ENCODE measurements around the gene STARD8.

The STARD8 gene

DNA sequence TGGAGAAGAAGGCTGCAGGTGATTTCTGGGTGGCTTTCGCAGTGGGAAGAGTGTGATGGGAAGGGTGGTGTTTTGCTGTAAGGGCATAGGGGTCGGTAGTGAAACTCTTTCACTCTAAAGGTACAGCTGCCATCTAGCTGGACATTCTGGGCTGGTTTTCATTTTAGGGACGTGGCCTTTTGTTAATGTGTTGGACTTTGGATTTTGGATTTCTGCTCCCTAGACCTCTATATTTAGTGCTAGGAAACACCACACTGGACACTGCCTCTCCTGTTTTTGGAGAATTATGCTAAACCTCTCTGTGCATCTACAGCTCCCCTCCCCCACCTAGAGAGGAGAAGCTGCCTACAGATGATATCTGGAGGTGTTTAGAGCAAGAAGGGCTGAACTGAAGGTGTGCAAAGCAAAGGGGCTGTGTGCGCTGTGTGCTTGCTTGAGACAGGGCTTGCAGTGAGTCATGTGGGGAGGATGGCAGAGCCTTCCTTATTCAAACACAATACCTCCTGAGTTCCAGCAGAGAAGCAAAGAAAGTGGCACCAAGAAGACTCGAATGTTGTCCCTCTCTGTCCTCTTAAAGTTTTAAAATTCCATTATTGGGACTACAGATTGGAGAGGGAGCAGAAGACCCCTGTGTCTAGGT, 47.9 kb downstream of the STARD8 start:
- no peak for DNase-seq
- ATAC-seq, result no peak
- Mint-ChIP-seq H3K4me1 (peaks cover 21% of the 10 kb centered on the region), H3K4me3 (peak overlapping the region in 1 of 2 donors; percentile 13), H3K27ac (no peak overlapping the region), H3K9me3 (no peaks in the 10 kb centered on the region), H3K27me3 (peaks cover 48% of the 10 kb centered on the region)

DNA sequence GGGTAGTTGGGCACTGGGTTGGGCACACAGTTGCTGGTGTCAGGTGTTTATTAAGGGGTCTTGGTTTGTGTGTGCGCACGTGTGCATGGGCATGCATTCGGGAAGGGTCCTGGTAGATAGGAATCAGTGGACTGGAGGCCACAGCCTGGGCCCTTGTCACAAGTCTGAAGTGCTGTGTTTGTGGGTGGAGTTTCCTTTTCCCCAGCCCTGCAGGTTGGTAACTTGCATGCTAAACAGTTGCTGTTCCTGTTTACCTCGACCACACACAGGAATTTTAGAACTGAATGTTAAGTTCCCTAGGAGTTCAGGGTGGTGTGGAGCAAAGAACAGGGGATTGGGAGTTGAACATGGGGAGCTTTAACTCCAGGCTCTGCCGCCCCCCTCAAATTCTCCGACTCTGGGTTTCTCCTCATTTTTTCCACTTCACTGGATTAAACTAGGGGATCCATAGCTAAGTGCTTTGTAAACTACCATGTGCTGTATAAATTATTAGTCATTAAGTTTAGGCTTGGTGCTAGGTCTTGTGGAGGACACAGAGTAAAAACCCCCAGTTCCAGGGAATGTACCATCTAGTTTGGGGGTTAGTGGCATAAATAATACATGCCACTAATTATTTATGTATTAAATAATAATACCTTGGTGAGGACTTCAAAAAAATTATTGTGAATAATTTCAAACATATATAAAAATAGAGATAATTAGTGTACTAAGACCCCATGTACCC, 49.0 kb downstream of the STARD8 start:
- Mint-ChIP-seq H3K27me3 (peaks cover 41% of the 10 kb centered on the region), H3K27ac (peak overlapping the region in 1 of 2 donors; percentile 54), H3K9me3 (no peaks in the 10 kb centered on the region), H3K4me3 (no peak overlapping the region), H3K4me1 (peaks cover 18% of the 10 kb centered on the region)
- ATAC-seq (no peak), DNase-seq (no peak)

DNA sequence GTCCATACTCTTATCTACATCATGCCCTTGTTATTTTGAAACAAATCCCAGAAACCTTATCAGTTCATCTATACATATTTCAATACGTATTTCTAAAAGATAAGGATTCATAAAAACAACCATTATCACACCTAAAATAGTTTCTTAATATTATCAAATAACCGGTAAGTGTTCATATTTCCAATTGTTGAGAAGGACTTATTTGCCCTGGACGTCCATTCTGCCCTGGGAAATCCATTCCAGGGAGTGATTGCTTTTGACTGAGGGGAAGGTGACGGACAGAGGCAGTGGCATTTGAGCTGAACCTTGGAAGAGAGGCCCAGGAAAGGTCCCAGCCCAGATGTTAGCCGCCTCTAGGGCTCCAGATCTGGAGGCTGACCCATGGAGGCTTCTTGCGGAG, 49.6 kb downstream of the STARD8 start:
- Mint-ChIP-seq H3K9me3 (no peaks in the 10 kb centered on the region), H3K27ac (no peak overlapping the region)

DNA sequence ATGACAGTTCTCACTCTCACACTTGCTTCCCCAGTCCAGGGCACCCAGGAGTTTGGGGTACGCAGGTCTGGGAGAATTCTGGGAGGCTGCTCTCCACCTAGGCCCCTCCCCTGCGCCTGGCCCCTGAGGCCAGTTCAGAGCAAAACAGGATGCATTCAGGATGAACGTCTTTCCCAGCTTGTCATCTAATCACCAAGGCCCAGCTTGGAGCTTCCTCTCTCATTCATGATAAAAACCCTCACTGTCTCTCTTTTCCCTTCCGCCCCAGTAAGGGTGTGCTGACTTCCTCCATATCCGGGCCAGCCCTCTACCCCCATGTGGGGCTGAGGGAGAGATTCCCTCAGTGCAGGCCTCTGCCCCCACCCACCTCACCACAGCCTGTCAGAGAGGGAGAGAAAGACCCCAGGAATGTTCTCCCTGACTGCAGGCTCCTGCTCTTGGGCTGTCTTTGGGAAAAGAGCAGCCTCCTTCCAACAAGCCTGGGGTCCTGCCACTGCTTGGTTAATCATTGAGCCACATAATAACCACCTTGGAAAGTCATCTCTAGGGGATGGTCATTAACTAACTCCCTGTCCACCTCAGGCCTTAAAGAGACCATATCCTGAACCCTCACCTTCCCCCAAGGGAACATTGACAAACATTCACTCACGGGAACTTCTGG, 50.1 kb downstream of the STARD8 start:
- Mint-ChIP-seq H3K4me3 (no peak overlapping the region), H3K4me1 (peaks cover 18% of the 10 kb centered on the region), H3K27ac (no peak overlapping the region), H3K27me3 (peaks cover 31% of the 10 kb centered on the region), H3K9me3 (no peaks in the 10 kb centered on the region)
- DNase-seq (no peak), ATAC-seq (no peak)

More for the DNA sequence above, 49.6 kb downstream of the STARD8 start:
- Mint-ChIP-seq H3K4me1 (peaks cover 18% of the 10 kb centered on the region), H3K4me3 (no peak overlapping the region), H3K27me3 (peaks cover 35% of the 10 kb centered on the region)
- no peak for DNase-seq
- no peak for ATAC-seq

DNA sequence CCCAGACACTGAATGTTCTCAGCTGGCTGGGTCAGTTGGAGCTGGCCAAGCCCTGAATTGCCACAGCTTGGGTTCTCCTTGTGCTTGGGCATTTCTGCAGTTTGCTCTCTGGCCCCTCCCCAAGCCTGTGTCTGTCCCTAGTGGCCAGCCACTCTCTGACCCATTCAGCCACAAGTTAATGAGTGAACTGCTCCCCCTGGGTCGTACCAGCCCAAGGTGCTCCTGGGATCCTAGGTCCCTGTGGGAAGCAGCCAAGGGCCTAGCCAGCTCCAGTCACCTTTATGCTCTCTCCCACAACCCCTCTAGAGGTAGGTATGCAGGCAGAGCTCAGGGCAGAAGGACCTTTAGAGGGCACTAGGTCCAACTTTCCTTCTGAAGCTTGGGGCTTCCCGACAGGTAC, 51.5 kb downstream of the STARD8 start:
- H3K27me3 Mint-ChIP-seq, result peaks cover 31% of the 10 kb centered on the region
- H3K4me3 Mint-ChIP-seq, result no peak overlapping the region
- H3K4me1 Mint-ChIP-seq, result peaks cover 22% of the 10 kb centered on the region
- H3K27ac Mint-ChIP-seq, result no peak overlapping the region
- no peaks in the 10 kb centered on the region for H3K9me3 Mint-ChIP-seq
- no peak for DNase-seq
- no peak for ATAC-seq

DNA sequence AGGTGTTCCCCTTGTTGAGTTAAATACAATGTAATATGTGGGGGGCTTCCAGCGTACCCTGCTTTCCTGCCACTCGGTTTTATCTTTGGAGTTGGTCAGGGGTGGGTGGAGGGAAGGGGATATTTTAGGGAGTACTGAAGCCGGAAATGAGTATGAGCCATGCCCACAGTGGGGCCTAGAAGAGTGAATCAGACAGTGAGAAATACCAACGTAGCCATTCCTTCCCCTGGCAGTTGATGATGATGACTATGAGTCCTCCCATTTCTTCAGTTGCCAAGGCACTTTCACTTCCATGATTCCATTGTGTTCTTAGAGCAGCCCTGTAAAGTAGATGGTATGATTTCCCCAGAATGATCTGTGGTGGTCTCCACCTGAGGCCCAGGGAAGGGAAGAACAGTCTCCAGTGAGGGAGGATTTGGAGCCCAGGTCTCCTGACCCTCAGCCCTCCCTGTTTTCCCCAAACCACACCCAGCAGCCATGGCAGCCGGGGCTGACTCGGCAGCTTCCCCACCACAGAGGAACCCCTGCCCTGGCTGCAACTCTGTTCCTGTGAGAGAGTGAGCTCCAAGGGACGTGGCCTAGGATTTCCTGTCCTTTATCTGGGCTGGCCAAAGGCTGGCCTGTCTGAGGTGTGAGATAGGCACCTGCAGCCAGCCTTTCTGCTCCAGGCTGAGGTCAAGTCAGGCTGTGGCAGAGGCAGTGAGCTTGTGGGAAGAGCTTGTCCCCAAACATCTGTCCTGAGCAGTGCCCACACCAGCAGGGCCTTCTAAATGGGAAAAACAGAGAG, 52.7 kb downstream of the STARD8 start:
- Mint-ChIP-seq H3K27ac (no peak overlapping the region), H3K4me3 (no peak overlapping the region), H3K9me3 (no peaks in the 10 kb centered on the region), H3K27me3 (peaks cover 21% of the 10 kb centered on the region), H3K4me1 (peaks cover 20% of the 10 kb centered on the region)
- ATAC-seq, result no peak
- DNase-seq, result no peak

DNA sequence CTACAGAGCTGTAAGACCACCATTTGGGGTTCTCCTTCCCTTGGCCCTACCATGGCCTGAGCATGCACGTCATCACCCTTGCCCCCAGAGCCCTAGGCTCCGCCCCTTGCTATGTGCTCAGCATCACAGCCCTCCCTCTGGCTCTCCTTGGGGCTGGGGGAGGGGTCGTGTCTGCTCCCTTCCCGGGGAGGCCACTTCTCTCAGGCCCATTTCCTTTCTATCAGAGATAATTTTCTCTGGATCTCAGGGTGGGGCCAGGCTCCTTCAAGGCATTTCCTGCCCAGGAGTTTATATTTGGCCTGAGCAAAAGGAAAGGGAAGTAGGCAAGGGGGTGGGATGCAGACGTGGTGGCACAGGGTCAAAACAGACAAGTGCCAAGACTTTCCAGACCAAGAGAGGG, 55.9 kb downstream of the STARD8 start:
- Mint-ChIP-seq H3K9me3 (no peaks in the 10 kb centered on the region), H3K4me3 (no peak overlapping the region), H3K4me1 (peaks cover 8% of the 10 kb centered on the region), H3K27ac (peak overlapping the region in 1 of 2 donors; percentile 40), H3K27me3 (no peaks in the 10 kb centered on the region)
- ATAC-seq, result no peak
- DNase-seq, result no peak

DNA sequence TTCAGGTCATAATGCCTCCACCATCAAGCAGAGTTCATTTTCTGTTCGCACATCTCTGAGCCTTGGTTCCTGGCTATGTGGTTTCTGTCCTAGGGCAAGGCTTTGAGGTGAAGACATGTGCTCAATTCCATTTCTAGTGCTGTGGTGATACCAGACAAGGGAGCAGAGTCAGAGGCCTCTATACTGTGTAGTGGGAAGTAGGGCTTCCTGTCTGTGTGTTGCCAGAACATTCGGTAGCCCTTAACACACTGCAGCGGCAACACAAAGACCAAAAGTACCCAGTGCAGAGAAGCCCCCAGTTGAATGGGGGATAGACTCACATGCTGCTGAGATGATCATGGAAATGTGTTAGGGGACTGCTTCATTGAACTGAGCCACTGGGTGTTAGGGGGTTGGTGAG, 56.4 kb downstream of the STARD8 start:
- no peak overlapping the region for H3K4me3 Mint-ChIP-seq
- H3K27ac Mint-ChIP-seq, result no peak overlapping the region
- H3K9me3 Mint-ChIP-seq, result no peaks in the 10 kb centered on the region
- ATAC-seq (peak; percentile 42), DNase-seq (no peak)
- no peaks in the 10 kb centered on the region for H3K27me3 Mint-ChIP-seq
- peaks cover 8% of the 10 kb centered on the region for H3K4me1 Mint-ChIP-seq

DNA sequence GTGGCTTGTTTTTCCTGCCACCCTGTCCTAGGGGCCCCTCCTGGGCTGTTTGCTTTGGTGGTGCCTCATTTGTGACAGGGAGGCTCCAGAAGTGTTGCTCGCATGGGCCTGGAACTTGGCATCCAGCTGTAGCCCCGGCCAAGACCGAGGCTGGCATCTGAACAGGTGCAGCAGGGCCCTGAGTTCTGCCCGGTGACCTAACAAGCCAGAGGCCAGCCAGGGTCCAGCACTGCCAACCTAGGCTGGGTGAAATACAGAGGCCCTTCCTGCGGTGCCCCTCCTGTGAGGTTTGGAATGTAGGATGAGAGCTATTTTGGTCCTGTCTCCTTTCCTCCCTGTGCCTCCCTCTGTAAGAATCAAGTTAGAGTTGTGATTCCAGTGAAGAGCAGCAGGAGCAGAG, 58.5 kb downstream of the STARD8 start:
- Mint-ChIP-seq H3K27me3 (no peaks in the 10 kb centered on the region), H3K4me3 (no peak overlapping the region), H3K27ac (no peak overlapping the region), H3K9me3 (no peaks in the 10 kb centered on the region), H3K4me1 (peaks cover 8% of the 10 kb centered on the region)
- DNase-seq (no peak), ATAC-seq (no peak)

DNA sequence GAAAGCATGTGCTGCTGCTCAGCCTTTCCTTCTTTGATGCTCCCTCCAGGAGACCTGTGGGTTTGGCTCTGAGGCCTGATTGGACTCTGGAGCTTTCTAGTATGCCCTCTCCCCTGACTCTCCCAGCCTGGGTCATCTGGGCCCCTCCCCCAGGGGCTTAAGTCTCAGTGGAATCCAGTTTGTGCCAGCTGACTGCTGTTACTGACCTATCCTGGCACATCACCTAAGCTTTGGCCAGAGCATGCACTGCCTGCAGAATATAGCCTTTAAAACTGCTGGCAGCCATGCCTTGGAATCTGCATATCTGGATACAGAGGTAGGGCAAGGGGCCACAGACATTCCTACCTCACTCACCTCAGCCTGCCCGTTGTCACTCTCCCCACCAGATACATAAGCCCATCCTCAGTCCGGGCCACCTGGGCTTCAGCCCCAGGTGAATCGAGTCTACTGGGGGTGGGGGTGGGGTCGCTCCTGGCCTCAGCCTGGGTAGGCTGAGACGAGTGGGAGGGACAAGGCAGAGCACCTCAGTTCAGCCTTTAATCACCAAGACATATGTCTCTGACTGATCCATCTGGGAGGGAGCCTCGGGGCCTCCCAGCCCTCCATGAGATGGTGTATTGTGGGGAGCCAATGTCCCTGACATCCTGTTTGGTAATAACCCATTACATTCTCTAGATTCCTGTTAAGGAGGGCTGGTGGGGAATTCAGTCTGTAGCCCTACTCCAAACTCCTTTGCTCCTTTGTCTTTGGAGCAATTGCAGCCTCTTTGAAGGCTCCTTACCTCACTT, 61.2 kb downstream of the STARD8 start:
- DNase-seq (no peak), ATAC-seq (no peak)
- Mint-ChIP-seq H3K4me1 (peaks cover 7% of the 10 kb centered on the region), H3K4me3 (no peak overlapping the region), H3K27me3 (no peaks in the 10 kb centered on the region), H3K27ac (no peak overlapping the region), H3K9me3 (no peaks in the 10 kb centered on the region)

DNA sequence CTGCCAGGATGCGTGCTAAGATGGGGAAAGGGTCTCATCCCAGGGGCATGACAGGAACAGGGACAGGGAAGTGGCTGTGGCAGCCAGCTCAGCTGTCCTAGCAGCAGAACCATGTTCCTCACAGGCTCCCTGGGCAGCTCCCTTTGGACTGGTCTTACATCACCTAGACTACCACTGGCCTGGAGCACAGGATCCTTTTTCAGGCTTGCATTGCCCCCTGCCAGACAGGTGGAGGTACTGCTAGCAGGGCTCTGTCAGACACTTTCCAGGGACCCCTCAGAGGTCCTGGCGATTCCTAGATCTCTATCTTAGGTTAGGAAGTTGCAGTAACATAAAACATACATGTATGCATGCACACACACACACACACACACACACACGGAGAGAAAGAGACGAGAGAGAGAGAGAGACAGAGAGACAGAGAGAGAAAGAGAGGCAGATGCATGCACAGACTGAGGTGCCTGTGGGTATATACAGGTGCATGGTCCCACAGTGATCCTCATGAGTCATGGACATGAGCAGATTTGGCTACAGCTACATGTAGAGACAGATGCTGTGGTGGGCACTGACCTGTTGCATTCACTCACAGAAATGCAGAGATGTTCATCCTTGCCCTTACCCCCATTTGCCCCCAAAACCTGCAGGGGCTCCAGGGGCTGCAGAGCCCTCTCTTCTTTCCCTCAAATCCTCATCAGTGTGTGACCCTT, 63.6 kb downstream of the STARD8 start:
- no peaks in the 10 kb centered on the region for H3K4me1 Mint-ChIP-seq
- peak in 1 of 2 donors; percentile 15 for DNase-seq
- peak; percentile 71 for ATAC-seq

DNA sequence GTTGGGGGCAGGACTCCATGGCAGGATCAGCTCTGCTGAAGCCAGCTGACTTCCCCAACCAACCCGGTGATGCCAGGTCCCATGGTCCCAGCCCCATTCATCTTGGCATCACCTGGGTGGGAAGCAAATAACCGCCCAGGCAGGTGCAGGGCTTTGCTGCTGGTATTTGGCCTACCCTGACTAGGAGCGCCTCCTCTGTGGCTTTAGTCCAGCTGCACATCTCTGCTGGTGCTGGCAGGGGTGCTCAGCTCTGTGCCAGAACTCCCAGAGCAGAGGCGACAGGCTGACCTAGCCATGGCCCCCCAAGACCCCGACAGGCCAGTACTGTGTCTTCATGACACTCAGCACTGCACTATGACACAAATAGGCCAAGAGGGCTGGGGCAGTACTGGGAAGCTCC, 64.4 kb downstream of the STARD8 start:
- H3K27me3 Mint-ChIP-seq, result no peaks in the 10 kb centered on the region
- no peaks in the 10 kb centered on the region for H3K4me1 Mint-ChIP-seq
- H3K4me3 Mint-ChIP-seq, result no peak overlapping the region
- H3K27ac Mint-ChIP-seq, result no peak overlapping the region
- no peaks in the 10 kb centered on the region for H3K9me3 Mint-ChIP-seq
- DNase-seq (no peak), ATAC-seq (no peak)

More for the DNA sequence above, 63.6 kb downstream of the STARD8 start:
- Mint-ChIP-seq H3K9me3 (no peaks in the 10 kb centered on the region), H3K27ac (no peak overlapping the region), H3K27me3 (no peaks in the 10 kb centered on the region), H3K4me3 (no peak overlapping the region)

DNA sequence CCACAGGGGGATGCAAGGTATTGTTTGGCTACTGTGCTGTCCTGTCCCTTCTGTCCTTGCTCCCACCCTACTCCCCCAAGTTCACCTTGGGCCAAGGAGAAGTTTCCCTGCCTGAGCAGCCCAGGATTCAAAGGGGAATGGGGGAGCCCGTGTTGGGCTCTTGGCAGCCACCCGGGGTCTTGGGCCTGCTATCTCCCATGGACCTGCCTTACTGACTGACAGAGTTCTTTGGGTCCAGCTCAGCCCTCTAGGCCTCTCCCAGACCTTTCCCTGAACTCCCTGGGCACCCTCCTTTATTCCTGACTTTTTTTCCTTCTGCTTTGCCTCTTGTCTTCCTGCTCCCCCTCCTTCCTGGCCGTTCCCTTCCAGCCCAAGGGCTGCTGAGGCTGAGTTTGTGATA, 67.4 kb downstream of the STARD8 start:
- DNase-seq, result no peak

DNA sequence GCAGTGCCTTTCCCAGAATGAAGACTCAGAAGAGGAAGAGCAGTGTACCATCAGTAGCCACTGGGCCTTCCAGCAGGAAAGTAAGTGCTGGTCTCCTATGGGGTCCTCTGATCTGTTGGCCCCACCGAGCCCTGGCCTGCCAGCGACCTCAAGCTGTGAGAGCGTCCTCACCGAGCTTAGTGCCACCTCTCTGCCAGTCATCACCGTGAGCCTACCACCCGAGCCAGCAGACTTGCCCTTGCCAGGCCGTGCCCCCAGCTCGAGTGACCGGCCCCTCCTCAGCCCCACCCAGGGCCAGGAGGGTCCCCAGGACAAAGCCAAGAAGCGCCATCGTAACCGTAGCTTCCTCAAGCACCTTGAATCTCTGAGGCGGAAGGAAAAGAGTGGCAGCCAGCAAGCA, 69.7 kb downstream of the STARD8 start:
- DNase-seq (no peak), ATAC-seq (no peak)
- H3K27me3 Mint-ChIP-seq, result no peaks in the 10 kb centered on the region
- H3K27ac Mint-ChIP-seq, result no peak overlapping the region
- no peak overlapping the region for H3K4me3 Mint-ChIP-seq
- no peaks in the 10 kb centered on the region for H3K9me3 Mint-ChIP-seq
- H3K4me1 Mint-ChIP-seq, result no peaks in the 10 kb centered on the region

More for the DNA sequence above, 67.4 kb downstream of the STARD8 start:
- H3K27me3 Mint-ChIP-seq, result no peaks in the 10 kb centered on the region
- H3K4me3 Mint-ChIP-seq, result no peak overlapping the region
- no peaks in the 10 kb centered on the region for H3K9me3 Mint-ChIP-seq
- ATAC-seq, result no peak
- peak overlapping the region in 1 of 2 donors; percentile 6 for H3K27ac Mint-ChIP-seq
- H3K4me1 Mint-ChIP-seq, result no peaks in the 10 kb centered on the region

Data from stimulated activated naive CD8-positive, alpha-beta T cell treated with anti-CD3 and anti-CD28 coated beads, Interleukin-15, amount 100 ng/mL, for 72 hours (primary cell).